ENCODE measurements around the gene GPC5.

DNA sequence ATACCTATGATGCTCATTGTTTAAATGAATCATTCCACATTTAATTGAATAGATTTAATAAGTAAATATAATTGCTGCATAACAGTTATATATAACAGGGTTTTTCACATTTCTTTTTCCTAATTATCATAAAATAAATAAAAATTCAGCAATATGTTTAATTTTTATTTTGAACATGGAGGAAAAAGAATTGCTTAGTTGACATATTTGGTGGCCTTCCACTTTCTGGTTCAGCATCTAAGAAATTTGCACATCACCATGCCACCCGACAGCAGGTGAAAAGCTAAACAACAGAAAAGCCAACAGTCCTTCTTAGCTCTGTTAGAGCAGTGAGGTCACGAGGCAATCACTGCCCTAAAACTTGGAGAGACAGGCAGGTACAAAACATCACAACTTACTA is 790.2 kb downstream of the GPC5 start:
- no peak for TF ChIP-seq POLR2A (IDR thresholded peaks at IDR 0.05)
- TF ChIP-seq, protein P1, sequence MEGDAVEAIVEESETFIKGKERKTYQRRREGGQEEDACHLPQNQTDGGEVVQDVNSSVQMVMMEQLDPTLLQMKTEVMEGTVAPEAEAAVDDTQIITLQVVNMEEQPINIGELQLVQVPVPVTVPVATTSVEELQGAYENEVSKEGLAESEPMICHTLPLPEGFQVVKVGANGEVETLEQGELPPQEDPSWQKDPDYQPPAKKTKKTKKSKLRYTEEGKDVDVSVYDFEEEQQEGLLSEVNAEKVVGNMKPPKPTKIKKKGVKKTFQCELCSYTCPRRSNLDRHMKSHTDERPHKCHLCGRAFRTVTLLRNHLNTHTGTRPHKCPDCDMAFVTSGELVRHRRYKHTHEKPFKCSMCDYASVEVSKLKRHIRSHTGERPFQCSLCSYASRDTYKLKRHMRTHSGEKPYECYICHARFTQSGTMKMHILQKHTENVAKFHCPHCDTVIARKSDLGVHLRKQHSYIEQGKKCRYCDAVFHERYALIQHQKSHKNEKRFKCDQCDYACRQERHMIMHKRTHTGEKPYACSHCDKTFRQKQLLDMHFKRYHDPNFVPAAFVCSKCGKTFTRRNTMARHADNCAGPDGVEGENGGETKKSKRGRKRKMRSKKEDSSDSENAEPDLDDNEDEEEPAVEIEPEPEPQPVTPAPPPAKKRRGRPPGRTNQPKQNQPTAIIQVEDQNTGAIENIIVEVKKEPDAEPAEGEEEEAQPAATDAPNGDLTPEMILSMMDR (IDR thresholded peaks at IDR 0.05): no peak
